HG03095 (cell line): Measurements from ENCODE around the gene RGS6.

Source experiments
- ATAC-seq: cut with Tn5 transposase; IDR thresholded peaks from one replicate; pipeline ENCODE4 v1.9.1; 2021; ENCODE audit warnings: moderate library complexity; ENCODE audit not compliant: unreplicated experiment

RGS6 gene

DNA sequence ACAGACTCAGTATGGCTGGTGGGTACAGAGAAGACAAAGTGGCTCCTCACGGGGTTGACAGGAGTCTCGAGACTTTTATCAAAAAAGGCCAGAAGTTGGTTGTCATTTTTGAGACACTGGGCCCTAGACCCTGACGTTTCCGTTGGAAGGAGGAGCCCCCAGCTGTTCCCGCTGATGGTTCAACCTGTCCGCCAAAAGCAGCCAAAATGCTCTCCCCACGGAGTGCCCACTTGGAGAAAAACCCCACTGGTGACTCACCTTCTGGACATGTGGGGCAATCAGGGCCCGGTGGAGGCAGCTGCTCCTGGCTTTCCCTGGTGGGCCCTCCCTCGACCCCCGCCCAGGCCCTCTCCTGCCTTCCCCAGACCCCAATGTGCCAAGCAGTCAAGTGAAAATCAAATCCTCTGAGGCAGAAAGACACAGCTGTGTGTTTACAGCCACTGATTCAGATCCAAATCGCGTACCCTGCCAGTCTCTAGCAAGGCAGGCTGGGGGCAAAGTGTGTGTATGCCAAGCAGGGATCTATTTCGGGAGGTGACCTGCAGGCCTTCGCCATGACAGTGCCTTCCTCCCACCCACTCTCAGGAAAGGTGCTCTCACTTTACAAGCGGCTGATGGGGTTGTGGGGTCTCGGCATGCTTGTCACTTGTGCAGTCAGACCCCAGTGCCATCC lies 614.3 kb downstream of the RGS6 start:
- ATAC-seq: no peak

DNA sequence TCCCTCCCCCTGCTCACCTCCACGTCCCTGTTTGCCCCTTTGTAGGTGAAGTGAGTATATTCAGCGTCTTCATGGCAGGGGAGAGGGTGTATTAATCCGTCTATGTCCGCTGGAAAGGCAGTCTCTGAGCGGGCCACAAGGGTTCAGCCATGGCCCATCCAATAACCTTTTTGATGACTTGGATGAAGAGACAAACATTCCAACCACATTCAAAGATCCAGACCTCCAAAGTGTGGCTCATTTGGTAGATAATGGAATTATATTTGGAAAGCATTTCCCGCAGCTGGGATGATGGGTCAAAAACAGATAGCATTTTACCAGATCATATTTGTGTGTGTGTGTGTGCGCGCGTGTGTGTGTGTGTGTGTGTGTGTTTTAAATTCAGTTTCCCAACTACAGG lies 615.8 kb downstream of the RGS6 start:
- ATAC-seq: no peak

DNA sequence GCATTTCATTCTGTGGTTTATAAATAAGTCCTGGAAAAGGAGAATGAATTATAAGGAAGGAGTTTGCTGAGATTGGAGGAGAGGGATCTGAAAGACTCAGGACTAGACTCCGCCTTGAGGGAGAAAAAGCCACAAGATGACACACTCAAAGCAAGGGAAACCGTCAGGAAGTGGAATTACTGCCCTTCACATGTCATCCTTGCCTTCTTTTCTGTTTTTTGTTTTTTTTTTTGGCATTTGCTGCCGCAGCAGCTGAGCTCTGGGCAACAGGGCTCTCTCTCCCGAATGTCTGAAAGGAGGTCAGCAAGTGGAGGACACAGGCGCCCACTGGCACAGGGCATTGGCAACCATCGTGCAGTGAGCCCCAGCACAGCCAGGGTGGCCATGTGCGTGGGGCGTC lies 616.8 kb downstream of the RGS6 start:
- no peak for ATAC-seq

DNA sequence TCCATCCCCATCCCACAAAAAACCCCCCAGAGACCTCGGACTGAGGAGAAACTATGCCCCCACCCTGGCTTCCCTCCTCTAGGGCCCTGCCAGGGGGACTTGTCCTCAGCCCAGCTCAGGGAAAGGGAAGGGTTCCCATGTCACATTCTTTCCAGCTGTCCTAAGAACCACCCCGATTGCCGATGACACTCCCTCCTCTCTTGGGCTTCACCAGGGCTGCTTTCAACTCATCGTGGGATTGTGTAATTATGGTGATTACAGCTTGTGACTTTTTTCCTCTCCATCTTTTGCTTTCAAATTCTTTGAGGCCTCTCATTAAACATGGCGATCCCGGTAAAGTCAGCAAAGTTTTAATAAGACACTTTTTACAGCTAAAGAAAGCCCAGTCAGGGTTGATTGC lies 617.6 kb downstream of the RGS6 start:
- ATAC-seq: no peak

DNA sequence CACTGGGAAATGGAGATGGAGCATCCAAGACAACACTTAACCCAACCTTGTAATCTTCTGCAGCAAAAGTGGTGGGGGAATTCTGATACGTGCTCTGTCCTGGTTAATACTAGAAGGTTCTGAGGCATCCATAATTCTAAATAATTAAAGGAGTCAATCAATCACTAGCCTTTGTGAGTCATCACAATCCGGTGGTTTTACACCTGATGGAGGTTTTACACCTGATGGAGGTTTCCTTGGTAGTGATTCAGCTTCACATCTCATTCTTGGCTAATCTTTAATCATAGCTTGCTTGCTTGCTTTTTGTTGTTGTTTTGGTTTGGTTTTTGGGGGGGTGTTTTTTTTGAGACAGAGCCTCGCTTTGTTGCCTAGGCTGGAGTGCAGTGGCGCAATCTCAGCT lies 618.3 kb downstream of the RGS6 start:
- no peak for ATAC-seq

DNA sequence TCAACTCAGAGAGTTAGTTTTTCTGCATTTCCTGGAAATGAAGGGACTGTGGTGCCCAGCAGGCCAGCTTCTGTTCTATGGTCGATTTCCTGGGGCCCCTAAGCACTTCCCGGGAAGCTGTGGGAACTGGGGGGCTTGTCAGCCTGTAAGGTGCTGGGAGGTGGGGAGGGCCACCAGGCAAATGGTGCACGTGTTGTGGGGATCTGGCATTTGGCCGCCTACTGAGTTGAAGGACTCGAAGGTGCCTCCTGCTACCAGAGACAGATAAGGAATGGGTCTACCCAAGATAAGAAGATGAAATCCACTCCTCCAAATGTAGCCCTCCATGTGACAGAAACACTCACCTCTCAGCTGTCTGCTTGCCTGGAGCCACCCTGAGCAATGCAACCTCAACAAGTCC lies 620.0 kb downstream of the RGS6 start:
- ATAC-seq: no peak

DNA sequence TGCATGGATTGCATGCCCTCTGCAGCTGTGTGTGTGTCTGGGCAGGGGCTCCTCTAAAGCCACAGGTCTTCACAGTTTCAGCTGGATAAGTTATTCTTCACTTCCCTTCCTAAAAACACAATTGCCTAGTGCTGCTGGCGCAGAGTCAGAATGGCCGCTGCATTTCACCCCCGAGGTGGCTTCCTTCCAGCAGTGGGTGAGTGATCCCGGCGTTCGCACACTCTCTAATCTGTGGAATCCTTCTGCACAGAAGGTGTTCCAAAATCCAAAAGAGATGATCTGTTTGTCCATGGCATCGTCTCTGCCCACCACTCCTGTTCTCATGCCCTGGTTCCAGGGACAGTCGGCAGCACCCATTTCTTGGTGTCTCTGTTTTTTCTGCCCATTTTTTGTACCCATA lies 620.9 kb downstream of the RGS6 start:
- no peak for ATAC-seq

DNA sequence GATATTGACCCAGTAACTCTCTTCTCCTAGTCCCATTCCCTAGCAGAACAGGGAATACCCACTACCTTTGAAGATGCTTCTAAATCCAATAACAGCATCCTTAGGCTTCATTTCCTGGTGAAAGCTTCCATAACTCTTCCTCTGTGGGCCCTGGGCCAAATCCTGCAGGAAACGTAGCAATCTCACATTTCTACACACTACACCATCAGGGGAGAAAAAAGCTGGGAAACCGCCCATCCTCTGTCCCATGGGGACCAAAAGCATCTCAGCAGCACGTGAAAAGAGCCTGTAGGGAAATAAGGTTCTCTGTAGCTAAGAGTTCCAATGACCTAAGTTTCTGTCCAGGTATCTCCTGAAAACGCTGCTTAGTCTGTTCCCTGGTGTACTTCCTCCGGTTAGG lies 621.4 kb downstream of the RGS6 start:
- ATAC-seq: no peak

DNA sequence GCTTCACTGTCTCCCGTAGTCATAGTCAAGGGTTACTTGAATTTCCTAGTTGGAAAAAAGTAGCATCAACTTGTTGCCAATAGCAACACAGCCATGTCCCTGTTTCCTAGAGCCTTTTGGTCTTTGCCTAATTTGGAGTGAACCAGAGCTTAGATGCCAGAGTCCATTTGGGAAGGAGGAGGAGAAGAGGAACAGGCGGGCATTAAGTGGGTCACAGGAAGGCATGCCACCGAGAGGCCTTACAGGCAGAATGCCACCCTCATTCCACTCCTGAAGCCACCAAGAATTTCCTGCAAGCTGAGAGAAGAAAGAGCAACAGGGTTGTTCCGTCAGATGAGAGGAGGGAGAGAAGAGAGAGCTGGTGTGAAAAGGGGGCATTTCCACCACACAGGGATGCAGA lies 622.2 kb downstream of the RGS6 start:
- ATAC-seq: no peak

DNA sequence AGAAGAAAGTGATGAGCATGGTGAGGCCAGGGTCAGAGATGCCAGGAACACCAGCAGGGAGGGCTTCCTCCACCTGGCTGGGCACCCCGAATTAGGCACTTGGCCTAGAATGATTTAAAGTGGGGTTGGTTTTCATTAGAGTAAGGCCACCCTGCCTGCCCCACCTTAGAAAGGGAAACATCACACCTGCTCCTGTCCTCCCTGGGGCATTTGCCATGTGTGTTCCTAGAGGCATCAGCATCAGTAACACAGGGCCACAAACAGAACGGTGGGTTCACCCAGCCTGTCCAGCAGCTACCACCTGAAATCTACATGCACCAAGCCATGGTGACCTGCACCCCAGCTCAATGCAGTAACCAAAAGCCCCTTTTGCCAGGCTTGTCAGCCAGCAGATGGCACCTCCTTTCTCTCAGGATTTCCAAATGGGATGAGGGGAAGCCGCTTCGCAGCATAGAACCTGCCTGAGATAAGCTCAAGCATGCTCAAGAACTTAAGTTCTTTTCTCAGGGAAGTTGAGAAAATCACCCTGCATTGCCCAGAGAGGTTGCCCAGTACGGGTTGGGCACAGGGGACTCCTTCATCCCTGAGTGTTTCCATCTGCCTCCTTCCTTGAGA lies 622.9 kb downstream of the RGS6 start:
- ATAC-seq: no peak

DNA sequence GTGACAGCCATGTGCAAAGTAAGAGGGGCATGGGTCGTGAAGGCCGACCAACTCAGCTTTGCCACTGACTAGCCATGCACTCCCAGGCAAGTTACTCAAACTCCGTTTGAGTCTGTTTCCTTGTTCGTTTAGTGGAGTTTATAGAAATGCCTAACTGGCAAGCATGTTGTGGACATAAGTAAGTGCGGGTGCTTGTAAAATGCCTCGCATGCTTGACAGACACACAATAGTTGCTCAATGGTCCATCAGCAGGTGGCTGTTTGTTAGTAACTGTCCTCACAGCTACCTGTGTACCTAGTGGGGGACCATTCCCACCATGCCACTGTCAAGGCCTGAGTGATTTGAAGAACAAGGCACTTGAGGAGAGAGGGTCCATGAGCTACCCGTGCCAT lies 623.4 kb downstream of the RGS6 start:
- no peak for ATAC-seq

DNA sequence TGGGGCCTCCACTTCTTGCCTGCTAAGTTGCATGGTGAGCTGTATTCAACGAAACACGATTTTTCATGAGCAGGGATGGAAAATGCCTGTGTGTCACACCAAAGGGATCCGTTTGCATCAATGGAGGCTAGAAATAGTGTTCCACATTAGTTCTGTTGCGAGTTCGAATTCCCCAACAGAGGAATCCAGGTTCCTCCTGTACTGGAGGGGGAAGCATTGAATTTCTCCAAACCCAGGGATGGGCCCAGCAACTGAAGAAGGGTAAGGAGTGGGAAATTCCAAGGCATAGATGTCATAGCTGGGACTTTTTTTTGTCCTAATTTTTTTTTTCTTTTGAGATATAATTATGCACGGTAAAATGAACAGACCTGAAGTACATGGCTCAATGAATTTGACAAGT lies 625.4 kb downstream of the RGS6 start:
- ATAC-seq: no peak

DNA sequence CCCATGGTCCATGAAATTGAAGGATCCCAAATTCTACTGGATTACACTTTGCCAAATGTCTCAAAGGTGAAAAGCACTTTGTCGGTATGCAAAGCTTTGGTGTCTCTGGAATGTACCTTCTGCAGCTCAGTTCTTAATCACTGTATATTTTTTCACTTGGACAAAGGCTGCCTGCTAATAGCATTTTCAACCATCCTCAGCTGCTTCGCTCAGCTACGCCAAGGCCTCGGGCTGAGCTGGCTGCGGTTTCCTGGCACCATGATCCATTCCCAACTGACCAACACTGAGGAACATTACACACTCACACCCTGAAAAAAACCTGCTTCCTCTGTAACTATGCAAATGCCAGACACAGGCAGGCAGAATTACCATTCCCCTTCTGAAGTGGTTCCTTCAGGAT lies 626.5 kb downstream of the RGS6 start:
- ATAC-seq: no peak

DNA sequence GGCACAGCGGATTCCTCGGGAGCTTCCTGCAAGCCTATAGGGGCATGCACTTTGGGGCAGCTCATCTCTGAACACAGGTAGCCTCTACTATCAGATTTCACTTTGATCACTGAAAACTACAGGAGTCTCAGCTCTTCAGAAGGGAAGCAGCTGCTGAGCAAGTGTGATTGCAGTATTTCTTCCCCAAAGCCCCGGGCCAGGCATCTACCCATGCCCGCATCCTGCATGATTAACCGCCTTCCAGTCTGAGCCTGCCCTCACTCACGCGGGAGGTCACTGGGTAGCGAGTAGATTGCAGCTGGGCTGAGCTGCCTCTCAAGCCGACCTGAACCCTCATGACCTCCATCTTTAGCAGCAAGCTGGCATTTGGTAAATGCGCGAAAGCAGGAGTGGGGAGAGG lies 627.0 kb downstream of the RGS6 start:
- no peak for ATAC-seq

DNA sequence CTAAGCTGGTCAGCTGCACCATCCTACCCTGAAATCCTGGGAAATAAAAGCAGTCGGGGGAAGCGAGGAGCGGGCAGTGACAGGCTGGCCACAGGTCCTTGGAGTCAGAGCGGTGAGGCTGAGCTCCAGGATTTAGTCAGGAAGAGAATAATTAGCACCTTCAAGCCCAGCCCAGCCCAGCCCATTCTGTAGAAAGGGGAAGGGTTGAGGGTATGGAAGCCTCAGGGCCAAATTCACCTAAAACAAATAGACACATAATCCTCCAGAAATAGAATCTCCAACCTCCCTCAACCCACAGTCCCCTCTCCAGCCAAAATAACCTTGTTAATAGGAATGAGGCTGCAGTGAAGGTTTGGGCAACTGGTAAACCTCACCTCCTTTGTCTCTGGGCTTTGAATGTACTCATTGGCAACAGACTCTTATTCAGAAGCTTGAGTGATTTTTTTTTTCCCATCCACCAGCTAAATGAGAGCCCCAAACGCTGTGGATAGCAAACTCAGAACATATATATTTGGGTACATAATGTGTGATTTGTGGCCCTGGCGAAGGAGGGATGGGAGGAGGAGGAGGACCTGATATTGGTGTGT lies 627.5 kb downstream of the RGS6 start:
- ATAC-seq: no peak

DNA sequence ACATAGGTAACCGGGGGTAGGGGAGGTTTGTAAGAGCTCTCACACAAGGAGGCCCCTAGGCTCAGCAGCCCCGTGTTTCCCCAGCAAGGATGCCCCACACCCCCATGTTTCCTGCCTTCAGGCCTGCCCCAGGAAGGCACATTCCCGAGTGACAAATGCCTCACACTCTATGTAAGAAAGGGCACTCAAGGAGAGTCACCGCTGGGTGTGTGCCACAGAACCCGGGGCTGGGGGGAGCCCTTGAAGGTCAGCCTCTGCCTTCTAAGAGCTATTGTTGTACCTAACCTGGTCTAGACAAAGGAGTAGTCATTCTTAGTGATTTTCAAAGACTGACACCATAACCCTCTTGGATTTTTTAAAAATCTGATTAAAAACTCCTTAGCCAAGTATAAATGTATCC lies 628.1 kb downstream of the RGS6 start:
- ATAC-seq: no peak

DNA sequence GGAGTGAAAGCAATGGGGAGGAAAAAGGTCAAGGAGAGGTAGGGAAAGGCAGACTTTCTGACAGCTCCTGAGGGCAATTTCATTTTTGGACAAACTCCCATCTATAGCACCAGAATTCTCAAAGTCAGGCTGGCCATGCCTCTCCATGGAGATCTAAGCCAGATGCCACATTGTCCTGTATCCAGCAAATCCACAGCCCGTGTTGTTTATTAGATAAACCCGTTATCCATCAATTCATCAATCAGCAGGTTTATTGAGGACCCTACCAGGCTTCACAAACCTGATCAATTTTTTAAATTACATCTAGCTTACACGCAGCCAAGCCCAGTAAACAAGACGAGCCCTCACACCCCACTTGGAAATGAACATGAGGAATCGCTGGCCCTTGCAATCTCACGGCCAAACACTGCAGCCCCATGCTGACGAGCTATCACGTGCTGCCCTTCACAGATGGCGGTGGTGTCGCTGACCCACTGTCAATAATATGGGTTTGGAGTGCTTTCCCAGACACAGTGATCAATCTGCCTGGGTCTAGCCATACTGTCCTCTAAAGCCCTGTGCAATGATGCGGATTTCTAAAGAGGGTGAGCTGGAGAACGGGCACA lies 628.8 kb downstream of the RGS6 start:
- ATAC-seq: no peak

DNA sequence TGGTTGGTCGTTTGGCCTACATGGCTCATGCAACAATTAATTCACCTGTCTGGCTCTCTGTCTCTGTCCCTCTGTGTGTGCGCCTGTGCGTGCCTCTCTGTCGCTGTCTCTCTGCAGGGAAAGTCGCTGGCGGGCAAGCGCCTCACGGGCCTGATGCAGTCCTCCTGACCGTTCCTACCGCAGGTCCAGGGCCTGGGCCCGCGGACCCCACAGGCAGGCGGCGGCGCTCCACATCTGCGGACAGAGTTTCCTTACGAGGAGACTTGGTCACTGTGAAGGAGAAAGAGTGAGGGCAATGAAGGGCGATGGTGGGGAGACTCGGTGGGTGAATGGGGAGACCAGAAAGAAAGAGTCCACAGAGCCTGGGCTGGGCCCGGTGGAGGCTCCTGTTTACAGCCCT lies 630.1 kb downstream of the RGS6 start:
- no peak for ATAC-seq

DNA sequence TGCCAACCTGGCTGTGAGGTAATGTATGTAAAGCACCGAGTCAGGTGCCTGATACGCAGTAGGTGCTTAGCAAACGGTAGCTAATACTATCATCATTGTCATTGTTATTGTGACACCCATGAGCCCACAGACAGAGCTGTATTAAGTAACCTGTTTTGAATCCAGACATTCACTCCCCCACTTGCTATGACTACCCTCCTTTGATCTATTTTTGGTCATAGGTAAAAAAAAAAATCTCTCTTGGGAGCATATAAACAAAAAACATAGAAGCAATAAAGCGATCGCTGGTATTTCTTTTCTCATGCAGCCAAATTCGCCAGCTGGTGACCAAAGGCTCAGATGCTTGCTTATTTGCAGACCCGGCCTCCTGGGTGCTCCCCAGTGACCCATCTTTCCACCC lies 631.4 kb downstream of the RGS6 start:
- ATAC-seq: no peak

DNA sequence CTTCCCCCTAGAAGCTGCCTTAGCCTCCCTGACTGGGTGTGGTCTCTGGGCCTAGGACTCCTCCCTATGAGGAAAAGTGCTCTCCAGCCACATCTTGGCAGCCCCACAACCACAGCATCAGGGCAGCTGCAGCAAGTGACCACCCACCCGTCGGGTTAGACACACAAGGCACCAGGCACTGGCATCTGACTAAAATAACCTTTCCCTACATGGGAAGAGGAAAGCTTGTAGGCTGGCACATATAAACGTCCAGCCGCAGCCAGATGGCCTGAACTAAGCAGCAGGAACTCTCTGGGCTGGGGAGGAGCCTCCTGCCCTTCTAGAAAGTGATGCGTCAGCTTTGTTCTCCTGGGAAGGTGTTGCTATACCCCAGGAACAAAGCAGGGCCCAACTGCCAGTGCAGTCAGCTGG lies 632.9 kb downstream of the RGS6 start:
- no peak for ATAC-seq

DNA sequence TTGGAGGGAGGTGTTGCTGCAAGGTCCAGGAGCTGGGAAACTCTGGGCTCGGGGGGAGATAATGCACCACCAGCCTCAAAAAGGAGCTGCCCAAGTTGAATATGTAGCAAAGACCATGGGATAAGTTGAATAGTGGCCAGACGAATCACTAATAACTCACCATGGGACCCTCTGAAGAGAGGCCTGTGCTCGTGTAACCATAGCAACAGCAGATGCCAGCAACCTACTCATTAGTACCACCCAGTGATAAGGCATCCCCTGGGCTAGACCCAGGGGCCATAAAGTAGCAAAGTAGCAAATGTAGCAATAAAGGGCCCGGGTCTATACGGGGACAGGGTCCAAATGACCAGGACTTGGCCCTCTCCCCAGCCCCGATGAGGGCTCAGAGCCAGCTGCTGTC lies 633.7 kb downstream of the RGS6 start:
- ATAC-seq: no peak

DNA sequence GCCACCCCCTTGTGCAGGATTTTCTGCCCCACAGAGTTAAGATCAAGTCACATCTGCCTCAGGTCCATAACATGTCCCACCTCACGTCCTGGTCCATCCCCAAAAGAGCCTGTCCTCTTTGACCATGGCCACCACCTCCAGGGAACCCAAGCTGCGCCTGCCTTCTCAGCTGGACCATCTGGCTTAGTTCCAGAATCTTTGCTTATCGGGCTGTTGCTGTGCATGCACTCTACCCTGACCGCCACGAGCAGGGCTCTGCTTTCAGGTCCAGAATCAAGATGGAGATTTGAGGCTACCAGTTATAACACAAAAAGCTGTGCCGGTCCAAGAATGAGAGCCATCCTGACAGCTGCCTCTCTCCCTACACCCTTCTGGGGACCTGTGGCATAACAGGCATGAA lies 635.0 kb downstream of the RGS6 start:
- ATAC-seq: no peak
